HuH-7 (cell line): ENCODE data around the gene CCIN.
"Not testable (repeated sequence)": the region's sequence is repeated elsewhere in the genome, so short reads cannot be mapped to it uniquely, and the experiment has no call there.

ENCODE experiments used
- DNase-seq: peaks from one replicate; pipeline ENCODE4 v3.0.0; 2011; ENCODE audit warnings: low spot score

The CCIN gene

GRCh38 chr9:36169166-36169565, at the start of gene CCIN:
CCIN (plus strand) TSS chr9:36169388; CDS start chr9:36169503, 115 bp downstream.
- no peak for DNase-seq

- DNase-seq, result no peak
Measured at GRCh38 chr9:36119476-36119875, 49.7 kb upstream of the CCIN start.

- DNase-seq, result no peak
Measured at GRCh38 chr9:36120705-36121104, 48.5 kb upstream of the CCIN start.

GRCh38 chr9:36121971-36122370, 47.2 kb upstream of the CCIN start:
- no peak for DNase-seq

GRCh38 chr9:36123515-36123914, 45.7 kb upstream of the CCIN start:
- no peak for DNase-seq

- no peak for DNase-seq
Measured at GRCh38 chr9:36125062-36125855, 43.9 kb upstream of the CCIN start.

GRCh38 chr9:36126016-36126730, 43.0 kb upstream of the CCIN start:
- no peak for DNase-seq

GRCh38 chr9:36127652-36128244, 41.4 kb upstream of the CCIN start:
- no peak for DNase-seq

GRCh38 chr9:36128349-36128748, 40.8 kb upstream of the CCIN start:
- no peak for DNase-seq

- DNase-seq, result no peak
Measured at GRCh38 chr9:36129139-36129538, 40.0 kb upstream of the CCIN start.

- not testable (repeated sequence) for DNase-seq
Measured at GRCh38 chr9:36131666-36132065, 37.5 kb upstream of the CCIN start.

- DNase-seq, result no peak
Measured at GRCh38 chr9:36132086-36132485, 37.1 kb upstream of the CCIN start.

- DNase-seq, result no peak
Measured at GRCh38 chr9:36134761-36135505, 34.3 kb upstream of the CCIN start.

- no peak for DNase-seq
Measured at GRCh38 chr9:36135741-36136271, 33.4 kb upstream of the CCIN start.

- peak; percentile 75 for DNase-seq
Measured at GRCh38 chr9:36136272-36136893, 32.8 kb upstream of the CCIN start, which contains the start of gene GLIPR2. GLIPR2 (plus strand) TSS chr9:36136733; CDS start chr9:36136779, 46 bp downstream.

- no peak for DNase-seq
Measured at GRCh38 chr9:36136894-36137391, 32.2 kb upstream of the CCIN start.

GRCh38 chr9:36137392-36138004, 31.7 kb upstream of the CCIN start:
- no peak for DNase-seq

- DNase-seq, result no peak
Measured at GRCh38 chr9:36138496-36138895, 30.7 kb upstream of the CCIN start.

- DNase-seq, result no peak
Measured at GRCh38 chr9:36138901-36139300, 30.3 kb upstream of the CCIN start.
